HTERT RPE-1 (cell line): ENCODE results near the gene PRR19.

Experiments
- in situ Hi-C: fragments of 300-500 bp; cut with MboI; formaldehyde crosslinking; loops from 4 replicates; pipeline ENCODE4 v1.14.3; 2020; ENCODE audit warnings: low sequenced_read_pairs

The PRR19 gene

DNA sequence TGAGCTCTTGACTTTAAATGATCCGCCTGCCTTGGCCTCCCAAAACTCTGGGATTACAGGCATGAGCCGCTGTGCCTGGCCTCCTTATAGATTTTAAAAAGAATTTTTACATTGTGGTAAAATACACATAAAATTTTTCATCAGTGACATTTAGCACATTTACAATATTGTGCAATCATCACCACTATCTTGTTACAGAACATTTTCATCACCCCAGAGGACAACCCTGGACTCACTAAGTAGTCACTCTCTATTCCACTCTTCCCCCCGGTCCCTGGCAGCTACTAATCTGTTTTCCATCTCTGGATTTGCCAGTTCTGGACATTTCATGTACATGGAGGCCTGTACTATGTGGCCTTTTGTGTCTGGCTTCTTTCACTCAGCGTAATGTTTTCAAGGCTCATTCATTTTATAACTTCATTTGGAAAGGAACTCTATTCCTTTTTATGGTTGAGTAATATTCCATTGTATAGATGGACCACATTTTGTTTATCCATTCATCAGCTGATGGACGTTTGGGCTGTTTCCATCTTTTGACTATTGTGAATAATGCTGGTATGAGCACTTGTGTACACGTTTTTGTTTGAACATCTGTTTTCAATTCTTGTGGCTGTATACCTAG, 43.4 kb downstream of the PRR19 start:
- in situ Hi-C loops = no loop called here

DNA sequence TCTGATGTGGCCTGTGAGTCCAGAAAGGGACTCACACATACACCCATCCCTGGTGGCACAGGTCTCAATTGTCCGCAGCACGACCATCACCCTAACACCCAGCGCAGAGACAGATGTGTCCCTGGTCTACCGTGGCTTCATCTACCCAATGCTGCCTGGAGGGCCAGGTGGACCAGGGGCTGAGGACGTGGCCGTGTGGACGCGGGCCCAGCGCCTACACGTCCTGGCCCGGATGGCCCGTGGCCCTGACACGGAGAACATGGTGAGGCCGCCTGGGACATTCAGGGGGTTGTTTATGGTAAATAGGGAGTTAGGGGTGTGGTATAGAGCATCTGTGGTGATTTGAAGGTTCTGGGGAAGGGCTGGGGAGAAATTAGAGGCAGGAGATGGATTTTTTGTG, 46.3 kb downstream of the PRR19 start:
- in situ Hi-C loops = no loop called here

DNA sequence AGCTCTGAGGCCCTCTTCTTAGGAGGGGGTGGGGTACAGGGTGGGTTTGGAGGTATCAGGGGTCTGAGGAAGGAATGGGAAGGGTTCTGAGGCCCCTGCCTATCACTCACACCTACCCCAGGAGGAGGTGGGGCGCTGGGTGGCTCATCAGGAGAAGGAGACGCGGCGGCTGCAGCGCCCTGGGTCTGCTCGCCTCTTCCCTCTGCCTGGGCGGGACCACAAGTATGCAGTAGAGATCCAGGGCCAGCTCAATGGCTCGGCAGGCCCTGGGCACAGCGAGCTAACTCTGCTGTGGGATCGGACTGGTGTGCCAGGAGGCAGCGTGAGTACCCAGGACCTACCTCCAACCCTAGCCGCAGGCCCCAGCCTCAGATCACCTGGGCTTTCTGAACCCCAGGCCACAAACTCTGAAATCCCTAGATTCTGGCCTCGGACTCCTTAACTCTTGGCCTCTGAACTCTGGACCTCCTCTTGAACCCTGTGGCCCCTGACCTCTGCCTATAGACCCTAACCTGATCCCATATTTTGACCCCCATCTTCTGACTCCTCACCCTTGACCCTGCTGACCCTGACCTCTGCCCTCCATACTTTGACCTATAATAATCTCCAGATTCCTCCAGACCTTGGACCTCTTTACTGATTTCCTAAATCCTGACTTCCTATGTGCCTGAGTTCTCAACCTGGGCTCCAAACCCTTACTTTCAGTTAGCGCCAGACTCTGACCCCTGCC, 47.6 kb downstream of the PRR19 start:
- in situ Hi-C loops = no loop called here

- in situ Hi-C loops = no loop called here
These were observed 48.5 kb downstream of the PRR19 start for GRCh38 chr19:42350417-42350816.

GRCh38 chr19:42351079-42351735, 49.3 kb downstream of the PRR19 start:
- in situ Hi-C loops = no loop called here

- in situ Hi-C loops = no loop called here
These were observed 50.6 kb downstream of the PRR19 start for GRCh38 chr19:42352301-42353259.

- in situ Hi-C loops = no loop called here
These were observed 51.5 kb downstream of the PRR19 start for GRCh38 chr19:42353341-42354015.

DNA sequence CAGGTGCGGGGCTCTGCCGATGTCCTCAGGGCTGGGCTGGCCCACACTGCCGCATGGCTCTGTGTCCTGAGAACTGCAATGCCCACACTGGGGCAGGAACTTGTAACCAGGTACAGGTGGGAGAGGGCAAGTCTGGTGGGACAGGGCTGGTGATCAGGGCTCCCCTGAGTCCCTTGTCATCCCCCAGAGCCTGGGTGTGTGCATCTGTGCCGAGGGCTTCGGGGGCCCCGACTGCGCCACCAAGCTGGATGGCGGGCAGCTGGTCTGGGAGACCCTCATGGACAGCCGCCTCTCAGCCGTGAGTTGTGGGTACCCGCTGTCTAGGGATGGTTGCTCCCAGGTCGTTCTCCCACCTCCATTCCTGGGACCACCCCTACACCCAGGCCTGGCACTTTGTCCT, 54.0 kb downstream of the PRR19 start:
- in situ Hi-C loops = no loop called here

GRCh38 chr19:42356686-42357085, 54.8 kb downstream of the PRR19 start:
- in situ Hi-C loops = no loop called here

DNA sequence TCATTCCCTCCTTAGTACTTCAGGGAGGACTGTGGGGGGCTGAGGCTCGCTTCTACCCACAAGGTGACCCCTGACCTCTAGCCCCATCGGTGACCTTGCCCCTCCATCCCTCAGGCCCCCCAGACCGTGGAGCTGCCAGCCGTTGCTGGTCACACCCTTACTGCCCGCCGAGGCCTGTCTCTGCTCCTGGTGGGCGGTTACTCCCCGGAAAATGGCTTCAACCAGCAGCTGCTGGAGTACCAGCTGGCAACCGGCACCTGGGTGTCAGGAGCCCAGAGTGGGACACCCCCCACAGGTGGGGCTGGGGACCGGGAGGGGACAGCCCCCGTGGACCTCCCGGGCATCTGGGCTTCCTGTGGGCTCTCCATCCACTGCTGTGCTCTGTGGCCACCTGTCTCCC, 55.4 kb downstream of the PRR19 start:
- in situ Hi-C loops = no loop called here
